H4 (cell line): ENCODE data around the gene PHAF1. TPM values are rescaled to one million over a fixed set of nuclear protein-coding genes. Genes with fewer than 3 reads are reported as not detected.

Source experiments
- DNase-seq: peaks from one replicate; pipeline ENCODE4 v3.0.0-alpha.2; 2015; ENCODE audit warnings: low spot score
- total RNA-seq: library from RNA; depleted of rRNA; stranded (reverse); fragments of >200 nt; shearing (Covaris generic); gene quantifications from 2 replicates; pipeline ENCODE4 v1.2.3, GENCODE V29; 2014

PHAF1 gene
- total RNA-seq, 1 experiment from 2014 or later, result 14.8 TPM

DNA sequence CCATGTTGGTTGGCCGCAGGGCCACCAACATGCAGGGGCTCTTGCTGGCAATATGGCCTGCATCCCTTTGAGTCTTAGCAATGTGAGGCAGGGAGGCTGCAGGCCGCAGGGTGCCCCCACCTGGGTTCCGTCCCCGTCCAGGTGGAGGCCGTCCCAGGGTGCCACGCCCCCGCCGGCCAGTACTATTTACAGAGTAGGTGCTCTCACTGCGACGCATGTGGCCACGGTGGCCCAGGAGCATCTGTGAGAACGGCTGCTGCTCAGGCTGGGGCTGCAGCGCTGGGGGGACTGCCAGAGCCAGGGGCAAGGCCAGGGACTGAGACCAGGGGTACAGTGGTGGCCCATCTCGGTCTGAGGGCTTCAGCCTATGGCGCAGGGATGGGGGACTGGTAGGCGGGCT is 70.4 kb downstream of the PHAF1 start:
- no peak for DNase-seq

DNA sequence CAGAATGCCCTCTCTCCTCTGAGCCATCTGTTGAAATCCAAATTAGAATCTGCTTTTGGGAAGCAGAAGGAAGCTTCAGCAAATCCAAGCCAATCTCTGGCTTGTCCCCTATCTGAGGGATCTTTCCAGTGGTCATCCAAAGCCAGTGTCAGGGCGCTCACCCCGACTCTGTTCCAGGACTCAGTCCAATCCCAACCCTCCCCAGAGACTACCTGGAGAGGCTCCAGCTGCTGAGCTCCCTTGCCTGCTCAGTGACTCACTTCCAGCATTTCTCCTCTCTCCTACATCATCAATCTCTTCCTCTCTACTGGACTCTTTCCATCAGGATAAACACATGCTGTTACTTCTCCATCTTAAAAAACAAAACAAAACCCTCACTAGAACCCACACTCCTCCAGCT is 71.6 kb downstream of the PHAF1 start:
- DNase-seq, result peak; percentile 57

DNA sequence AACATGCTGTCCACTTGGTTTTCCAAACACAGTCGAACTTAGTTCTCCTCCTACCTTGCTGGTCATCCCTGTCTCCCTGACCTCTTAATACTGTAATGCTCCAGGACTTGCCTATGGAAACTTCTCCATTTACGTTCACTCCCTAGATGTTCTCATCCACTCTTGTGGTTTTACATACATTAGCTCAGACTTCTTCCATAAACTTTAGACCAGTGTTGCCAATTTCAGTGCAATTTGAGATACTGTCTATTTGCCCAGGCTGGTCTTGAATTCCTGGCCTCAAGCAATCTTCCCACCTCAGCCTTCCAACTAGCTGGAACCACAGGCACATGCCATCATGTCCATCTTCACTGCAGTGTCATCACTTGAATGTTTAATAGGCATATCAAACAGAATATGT is 72.5 kb downstream of the PHAF1 start:
- DNase-seq, result no peak

DNA sequence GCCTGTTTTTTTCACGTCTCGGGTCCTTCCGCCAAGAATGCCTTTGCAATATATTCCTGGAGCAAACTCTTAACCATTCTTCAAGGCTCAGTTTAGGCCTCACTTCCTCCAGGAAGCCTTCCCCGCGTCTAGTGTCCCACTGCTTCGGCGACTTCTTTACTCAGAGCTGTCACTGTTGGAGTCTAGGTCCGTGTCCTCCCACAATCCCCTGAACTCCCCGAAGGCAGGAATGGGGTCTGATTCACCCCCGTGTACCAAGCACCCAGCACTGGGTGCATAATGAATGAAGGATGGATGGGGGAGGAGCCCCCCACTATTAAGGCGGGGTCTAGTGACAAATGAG is 73.5 kb downstream of the PHAF1 start:
- DNase-seq, result no peak

DNA sequence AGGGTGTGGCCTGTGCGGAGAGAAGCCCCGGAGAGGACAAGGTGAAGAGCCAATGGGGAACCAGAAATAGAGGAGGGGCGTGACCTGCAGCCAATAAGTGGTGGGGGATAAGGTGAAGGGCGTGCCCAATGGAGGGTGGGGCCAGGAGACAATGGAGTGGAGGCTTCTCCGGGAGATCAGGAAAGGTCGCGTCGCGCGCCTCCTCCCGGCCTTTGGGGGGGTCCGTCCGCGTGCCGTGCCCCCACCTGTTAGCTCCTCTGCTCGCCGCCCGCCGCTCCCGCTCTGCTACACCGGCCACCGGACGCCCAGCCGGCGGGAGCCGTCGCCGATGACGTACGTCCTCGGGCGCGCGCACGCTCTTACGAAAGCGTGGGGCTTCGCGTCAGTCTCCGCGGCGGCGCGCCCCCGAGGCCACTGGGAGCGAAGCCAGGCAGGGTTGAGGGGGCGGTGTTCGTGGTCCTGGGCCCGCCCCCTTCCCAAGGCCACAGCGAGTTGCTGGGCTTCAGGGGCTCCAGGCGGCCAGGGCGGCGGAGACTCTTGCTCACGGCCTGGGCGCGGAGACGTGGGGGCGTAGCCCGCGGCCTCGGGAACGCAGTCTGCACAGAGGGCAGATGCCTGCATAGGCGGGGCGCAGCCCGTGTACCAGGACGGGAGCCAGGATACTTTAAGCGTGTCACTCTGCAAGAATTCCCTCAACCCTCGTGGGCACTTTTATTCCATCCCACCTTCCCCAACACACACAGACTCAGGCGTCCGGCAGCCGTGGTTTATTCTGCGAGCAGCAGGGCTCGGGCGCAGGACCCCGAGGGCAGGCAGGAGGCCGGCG is 74.1 kb downstream of the PHAF1 start, which contains the start of gene MATCAP1:
MATCAP1 (minus strand) TSS at position 337 of the 826 bp plus-strand sequence. CDS start 3,353 bp downstream, outside the sequence.
- peak; percentile 98 for DNase-seq

DNA sequence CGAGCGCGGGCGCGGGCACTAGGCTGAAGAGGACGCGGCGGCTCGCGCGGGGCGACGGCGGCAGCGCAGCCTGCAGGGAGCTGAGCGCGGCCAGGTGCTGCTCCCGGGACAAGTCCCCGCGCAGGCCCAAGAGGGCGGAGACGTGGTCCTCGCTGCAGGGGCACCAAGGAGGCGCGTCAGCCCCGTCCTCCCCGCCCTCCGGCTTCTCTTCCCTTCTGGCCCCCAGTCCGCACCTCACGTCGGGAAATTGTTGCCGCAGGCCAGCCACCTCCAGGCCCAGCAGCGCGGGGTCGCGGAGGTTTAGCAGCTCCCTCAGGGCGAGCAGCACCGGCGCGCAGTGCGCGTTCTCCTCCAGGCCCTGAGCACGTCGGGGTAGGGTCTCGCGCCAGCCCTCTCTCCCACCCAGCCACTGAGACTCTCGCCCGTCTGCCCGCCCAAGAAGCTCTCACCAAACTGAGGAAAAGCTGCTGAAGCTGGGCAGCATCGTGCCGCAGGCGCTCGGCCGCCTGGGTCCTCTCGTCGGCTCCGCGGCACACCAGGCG is 74.8 kb downstream of the PHAF1 start:
- no peak for DNase-seq

DNA sequence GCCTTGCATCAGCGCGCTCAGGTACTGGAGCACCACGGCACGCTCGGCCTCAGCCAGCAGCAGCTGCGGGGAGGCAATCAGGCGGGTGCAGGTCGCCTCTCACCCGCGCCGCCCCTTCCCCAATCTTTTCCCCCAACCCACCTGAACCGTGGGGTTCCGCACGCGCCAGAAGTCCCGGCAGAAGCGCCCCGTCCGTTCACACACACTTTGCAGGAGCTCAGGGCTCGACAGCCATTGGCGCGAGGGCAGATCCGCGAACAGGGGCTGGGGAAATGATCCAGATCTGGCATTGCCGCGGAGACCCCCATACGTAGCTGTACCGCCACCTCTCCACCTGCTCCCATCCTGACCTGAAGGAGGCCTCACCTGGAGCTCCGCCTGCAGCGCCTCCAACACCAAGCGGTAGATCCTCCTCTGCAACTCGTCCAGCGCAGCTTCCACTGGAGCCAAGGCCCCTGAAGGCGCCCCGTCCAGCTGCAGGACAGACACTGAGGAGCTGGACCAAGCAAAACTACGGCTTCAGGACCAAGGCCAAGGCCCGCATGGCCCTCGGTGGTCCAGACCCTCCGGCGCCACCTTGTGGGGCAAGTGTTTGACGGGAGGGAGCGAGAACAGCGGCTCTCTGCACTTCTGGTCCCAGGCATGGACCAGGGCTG is 75.4 kb downstream of the PHAF1 start:
- DNase-seq, result peak; percentile 82

DNA sequence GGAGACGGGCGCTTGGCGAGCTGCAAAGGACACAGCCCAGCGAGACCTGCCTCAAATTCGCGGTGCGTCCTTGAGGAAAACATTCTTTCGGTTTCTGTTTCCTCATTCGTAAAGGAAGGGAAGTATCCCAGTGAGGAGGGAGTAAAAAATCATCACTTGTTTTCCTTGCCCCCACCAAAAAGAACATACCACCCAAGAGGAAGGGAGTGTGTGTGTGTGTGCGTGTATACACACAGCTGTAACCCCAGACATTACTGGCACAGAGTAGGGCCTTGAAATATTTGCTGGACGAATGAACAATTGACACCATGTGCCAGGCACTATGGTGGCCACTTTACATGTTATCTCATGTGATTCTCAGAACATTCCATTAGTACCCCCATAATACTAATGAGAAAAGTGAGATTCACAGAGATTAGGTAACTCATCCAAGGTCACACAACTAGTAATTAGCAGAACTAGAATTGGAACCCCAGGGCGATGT is 76.0 kb downstream of the PHAF1 start:
- no peak for DNase-seq

DNA sequence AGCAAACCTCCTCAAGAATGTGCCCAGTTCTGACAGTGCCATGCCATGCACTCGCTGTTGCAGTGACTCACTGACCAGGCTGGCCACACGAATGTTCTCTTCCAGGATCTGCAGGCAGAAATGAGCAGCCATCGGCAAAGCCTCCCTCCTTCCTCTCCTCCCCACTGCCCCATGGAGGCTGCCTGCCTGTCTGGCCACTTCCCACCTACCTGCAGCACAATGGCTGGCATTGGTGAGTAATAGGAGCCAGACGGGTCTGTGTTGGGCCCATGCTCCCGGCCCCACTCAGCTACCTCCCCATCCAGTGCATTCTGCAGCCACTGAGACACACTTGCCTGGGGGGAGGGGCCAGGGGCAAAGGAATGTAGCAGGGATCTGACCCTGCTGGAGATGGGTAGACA is 76.8 kb downstream of the PHAF1 start:
- DNase-seq, result no peak

DNA sequence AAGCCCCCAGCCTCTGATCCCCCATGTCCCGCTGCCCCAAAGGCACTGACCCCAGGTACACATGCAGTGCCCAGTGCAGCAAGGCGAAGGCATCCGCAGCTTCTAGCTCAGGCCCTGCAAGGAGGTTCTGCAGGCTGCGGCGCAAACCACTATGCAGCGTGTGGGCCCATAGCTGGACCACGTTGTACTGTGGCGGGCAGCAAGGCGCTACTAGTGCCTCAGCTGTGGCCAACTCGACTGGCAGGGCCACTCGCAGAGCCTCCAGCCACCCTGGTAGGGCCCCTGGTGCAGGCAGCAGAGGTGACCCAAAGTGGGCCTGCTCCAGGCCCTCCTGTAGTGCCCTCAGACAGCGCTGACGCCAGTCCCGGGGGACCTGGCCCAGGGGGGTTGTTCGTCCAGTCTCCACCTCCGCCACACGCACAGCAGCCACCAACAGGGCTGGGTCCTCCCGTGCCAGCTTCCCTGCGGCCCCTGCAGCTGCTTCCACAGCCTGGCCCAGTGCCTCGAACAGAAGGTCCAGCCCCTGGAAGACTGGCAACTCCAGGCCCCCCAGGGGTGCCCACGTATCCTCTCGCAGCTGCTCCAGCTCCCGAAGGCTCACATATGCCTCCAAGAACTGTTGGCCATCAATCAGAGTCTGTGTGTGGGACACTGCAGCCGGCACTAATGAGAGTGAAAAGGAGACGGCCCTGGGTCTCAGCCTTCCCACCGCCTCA is 77.6 kb downstream of the PHAF1 start:
- DNase-seq, result no peak

DNA sequence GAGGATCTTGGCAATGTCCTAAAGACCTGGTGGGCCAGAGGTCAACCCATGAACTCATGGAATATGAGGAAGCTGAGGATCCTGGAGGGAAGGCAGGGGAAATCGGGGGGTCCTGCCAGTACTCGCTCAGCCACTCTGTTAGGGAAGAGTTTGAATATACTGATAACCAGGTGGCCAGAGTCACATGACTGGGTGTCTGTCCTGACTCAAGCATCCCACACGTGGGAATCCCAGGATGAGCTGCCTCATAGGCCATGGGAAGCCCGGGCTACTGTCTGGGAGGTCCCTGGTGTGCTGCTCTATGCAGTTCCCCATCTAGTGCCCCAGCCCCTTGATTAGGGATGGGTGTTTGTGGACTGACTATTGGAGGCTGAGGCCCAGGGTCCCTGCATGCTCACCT is 78.6 kb downstream of the PHAF1 start:
- DNase-seq, result no peak

DNA sequence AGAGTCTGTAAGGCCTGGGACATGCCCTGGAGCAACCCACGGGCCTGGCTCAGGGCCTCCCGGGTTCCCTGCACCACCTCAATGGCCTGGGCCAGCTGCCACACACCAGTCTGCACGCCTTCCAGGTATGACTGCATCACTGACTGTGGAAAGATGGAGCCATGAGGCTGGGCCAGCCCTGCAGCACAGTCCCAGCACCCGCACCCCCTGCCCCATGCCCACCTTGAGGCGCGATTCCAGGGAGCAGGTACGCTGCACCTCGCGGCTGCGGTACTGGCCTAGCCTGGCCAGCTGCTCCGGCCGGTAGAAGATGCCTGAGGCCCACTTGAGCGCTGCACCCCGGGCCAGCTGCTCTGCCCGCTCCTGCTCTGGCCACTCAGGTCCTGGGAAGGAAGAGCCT is 79.1 kb downstream of the PHAF1 start:
- DNase-seq, result no peak

DNA sequence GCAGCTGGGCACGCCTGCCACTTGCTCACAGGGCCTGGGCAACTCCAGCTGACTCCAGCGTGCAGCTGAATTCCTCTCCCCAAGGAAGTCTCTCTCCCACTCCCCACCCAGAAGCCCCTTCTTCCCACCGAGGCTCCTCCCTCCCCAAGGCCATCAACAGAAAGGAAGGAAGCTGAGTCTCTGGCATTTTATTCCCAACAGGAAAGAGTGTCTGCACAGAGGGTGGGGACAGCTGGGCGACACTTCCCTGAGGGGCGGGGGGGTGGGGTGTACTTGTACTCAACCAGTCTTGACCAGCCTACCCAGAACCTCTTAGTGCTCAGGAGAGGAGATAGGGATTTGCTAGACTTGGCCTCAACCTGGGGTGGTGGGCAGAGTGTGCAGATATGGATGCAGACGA is 80.3 kb downstream of the PHAF1 start, which contains the start of gene EXOC3L1:
EXOC3L1 (minus strand) TSS at position 96 of the 400 bp plus-strand sequence. CDS start 460 bp downstream, outside the sequence.
- DNase-seq, result no peak

DNA sequence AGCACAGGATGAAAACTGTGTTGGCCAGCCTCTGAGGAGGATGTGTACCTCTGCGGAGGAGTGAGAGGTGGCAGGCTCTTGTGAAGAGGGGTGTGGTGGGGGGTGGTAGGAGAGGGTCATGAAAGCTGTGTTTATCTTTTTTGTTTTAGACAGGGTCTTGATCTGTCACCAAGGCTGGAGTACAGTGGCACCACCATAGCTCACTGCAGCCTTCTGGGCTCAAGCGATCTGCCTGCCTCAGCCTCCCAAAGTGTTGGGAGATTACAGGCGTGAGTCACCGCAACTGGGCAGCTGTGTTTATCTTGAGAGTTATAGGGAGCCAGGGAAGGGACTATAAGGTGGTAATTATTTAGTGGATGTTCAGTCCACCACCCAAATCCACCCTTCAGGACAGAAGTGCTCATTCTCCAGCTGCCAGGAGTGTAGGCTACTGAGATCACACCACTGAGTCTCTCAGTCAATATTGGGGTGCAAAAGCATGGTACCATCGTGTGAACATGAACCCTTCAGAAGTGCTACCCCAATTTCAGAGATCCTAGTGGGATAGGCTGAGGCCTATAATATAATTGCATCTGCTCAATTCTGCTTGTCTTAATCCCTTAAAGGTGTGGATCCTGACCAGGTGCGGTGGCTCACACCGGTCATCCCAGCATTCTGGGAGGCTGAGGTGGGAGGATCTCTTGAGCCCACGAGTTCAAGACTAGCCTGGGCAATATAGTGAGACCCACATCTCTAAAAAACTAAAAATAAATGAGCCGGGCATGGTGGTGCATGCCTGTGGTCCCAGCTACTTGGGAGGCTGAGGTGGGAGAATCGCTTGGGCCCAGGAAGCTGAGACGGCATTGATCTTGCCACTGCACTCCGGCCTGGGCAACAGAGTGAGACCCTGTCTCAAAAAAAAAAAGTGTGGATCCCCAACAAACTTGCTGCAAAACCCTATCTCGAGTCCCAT is 81.0 kb downstream of the PHAF1 start:
- no peak for DNase-seq

DNA sequence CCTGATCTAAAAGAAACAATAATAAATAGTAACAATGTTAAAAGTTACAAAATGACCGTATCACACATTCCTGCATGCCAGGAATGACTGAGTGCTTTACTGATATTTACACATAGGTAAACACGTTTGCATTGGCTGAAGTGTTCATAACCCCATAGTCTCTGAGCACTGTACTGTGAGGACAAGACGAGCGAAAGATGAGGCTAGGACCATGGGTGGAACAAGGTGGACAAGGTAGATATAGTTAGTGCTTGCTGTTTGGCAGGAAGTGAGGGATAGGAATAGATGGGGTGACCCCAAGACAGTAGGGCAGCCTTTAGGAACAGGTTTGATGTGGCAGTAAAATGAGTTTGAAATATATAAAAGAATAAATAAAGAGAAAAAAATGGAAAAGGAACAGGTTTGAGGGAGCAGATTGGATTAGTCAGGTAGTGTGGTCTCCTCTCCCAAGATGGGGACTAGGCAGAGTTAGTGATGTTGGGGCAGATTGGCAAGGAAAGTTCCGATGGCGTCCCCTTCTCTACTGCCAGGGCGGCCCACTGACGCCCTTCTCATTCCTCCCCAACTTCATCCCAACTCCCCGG is 81.8 kb downstream of the PHAF1 start:
- no peak for DNase-seq

DNA sequence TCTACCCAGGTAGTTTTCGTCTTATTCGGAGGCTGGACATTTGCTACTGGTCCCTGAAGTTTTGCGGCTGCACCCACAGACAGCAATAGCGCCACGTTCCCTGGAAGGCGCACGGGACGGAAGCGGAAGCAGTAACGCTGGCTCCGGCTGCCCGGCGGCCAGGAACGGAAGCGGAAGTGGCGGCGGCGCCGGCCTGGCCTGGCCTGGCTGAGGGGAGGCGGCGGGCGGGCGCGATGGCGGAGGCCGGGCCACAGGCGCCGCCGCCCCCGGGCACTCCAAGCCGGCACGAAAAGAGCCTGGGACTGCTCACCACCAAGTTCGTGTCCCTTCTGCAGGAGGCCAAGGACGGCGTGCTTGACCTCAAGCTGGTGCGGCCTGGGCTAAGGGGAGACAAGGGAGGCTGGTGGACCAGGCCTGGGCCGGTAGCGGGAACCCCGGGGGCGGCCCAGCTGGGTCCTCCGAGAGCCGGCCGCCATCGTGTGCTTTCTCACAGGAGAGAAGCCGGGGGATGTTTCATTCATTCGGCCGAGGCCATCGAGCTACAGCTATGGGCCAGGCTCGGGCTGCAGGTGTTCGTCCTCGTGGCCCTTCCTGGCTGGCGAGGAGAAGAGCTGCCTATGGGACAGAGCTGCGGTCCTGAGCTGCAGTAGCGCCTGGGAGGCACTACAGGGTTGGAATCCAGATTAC is 82.4 kb downstream of the PHAF1 start, which contains the start of gene E2F4:
E2F4 (plus strand) TSS at position 161 of the 687 bp plus-strand sequence; CDS start at position 234, 73 bp downstream.
- DNase-seq, result peak; percentile 93

DNA sequence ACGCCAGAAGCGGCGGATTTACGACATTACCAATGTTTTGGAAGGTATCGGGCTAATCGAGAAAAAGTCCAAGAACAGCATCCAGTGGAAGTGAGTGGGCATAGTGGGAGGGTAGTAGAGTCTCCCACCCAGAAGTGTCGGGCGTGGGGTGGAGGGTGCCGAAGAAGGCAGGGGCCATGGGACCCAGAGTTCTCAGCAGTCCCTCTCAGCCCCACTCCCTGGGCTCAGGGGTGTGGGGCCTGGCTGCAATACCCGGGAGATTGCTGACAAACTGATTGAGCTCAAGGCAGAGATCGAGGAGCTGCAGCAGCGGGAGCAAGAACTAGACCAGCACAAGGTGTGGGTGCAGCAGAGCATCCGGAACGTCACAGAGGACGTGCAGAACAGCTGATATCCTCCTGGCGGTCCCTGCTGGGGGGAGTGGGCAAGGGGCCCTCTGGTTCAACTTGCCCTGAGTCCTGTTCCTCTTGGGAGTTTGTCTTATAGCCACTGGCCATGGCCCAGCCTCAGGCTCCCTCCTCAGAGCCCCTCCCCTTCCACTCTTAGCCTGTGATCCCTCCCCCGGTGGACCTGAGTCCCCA is 83.1 kb downstream of the PHAF1 start:
- DNase-seq, result no peak

DNA sequence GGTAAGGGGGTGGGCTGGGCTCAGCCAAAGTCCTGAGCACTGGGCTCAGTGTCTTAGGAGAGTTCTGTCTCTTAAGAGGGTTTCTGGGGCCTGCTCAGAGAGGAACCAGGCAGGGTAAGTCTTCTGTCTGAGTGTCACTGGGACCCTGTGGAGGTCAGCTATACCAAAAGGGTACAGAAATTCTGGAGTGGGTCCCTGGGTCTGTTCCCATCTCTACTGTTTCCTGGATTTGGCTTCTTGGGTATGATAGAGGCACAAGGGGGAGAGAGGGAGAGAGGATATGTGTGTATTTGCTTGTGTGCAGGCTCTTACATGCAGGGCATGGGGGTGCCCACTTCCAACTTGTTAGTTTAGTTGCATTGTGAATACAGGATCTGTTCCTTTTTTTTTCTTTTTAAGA is 83.8 kb downstream of the PHAF1 start:
- no peak for DNase-seq

DNA sequence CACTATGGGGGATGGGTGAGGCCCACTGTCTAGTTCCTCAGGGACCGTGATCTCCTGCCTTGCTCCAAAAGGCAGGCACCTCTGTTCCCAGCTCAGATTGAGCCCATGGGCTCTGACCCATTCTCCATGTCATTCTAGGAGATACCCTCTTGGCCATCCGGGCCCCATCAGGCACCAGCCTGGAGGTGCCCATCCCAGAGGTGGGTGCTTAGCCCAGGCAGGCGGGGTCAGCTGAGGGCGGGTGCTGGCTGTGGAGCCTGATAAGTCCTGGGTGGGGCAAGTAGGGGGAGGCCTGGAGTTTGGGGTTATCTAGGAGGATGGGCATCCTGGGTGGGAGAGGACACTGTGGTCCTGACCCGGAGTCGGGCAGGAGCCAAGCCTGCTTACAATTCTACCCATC is 84.5 kb downstream of the PHAF1 start:
- DNase-seq, result no peak
